ENCODE measurements around the gene OR51F1.

DNA sequence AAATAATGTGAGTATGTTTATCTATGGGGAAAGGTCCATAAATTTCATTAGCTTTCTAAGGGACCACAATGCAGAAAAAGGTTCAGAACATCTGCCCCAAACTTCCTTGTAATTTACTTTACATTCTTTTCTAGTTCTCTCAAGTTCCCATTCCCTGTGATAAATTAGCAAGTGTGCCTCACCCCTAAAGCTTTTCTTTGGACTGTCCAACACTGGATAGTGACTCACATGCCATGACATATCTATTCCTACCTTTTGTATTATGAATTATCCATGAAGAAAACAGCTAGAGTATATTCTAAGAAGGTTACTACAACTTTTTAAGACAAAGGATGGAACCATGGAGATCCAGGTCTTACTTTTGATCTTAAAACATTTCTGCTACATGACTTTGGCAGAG lies 1.6 kb downstream of the OR51F1 start:
- TF ChIP-seq, protein P1, sequence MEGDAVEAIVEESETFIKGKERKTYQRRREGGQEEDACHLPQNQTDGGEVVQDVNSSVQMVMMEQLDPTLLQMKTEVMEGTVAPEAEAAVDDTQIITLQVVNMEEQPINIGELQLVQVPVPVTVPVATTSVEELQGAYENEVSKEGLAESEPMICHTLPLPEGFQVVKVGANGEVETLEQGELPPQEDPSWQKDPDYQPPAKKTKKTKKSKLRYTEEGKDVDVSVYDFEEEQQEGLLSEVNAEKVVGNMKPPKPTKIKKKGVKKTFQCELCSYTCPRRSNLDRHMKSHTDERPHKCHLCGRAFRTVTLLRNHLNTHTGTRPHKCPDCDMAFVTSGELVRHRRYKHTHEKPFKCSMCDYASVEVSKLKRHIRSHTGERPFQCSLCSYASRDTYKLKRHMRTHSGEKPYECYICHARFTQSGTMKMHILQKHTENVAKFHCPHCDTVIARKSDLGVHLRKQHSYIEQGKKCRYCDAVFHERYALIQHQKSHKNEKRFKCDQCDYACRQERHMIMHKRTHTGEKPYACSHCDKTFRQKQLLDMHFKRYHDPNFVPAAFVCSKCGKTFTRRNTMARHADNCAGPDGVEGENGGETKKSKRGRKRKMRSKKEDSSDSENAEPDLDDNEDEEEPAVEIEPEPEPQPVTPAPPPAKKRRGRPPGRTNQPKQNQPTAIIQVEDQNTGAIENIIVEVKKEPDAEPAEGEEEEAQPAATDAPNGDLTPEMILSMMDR (IDR thresholded peaks at IDR 0.05; ENCODE audit: control extremely low read depth in 1 of 3, insufficient read depth in 1 of 3, low read depth in 1 of 3, low read length in 3 of 3): no peak
- no peak for TF ChIP-seq RAD21 (IDR thresholded peaks at IDR 0.05 in 1 of 2, conservative IDR thresholded peaks at IDR 0.05 in 1 of 2; ENCODE audit: low read depth in 2 of 2, low read length in 2 of 2)
- TF ChIP-seq, protein P2, sequence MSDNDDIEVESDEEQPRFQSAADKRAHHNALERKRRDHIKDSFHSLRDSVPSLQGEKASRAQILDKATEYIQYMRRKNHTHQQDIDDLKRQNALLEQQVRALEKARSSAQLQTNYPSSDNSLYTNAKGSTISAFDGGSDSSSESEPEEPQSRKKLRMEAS (IDR thresholded peaks at IDR 0.05): no peak
- no peak for TF ChIP-seq SAP30 (IDR thresholded peaks at IDR 0.05; ENCODE audit: insufficient read depth, insufficient replicate concordance, low read length)

Data from H1 (cell line).